Endodermal cell (in vitro differentiated cells): ENCODE data around the gene CHST11. TPM values are rescaled to one million over a fixed set of nuclear protein-coding genes. Genes with fewer than 3 reads are reported as not detected.

Experiments used
- DNase-seq: peaks from one replicate; pipeline ENCODE4 v3.0.0-alpha.2; 2017
- H3K27ac ChIP-seq: 2 replicates; pipeline ENCODE4 v1.5.1; 2013; ENCODE audit warnings: mild to moderate bottlenecking, low read depth, low read length, moderate library complexity
- H3K27me3 ChIP-seq: 2 replicates; pipeline ENCODE4 v1.6.1; 2013; ENCODE audit warnings: mild to moderate bottlenecking, low read length, moderate library complexity; ENCODE audit not compliant: insufficient read depth, control insufficient read depth, poor library complexity, severe bottlenecking
- H3K36me3 ChIP-seq: 2 replicates; pipeline ENCODE4 v1.7.0; 2013; ENCODE audit warnings: mild to moderate bottlenecking, low read length, moderate library complexity; ENCODE audit not compliant: control insufficient read depth, insufficient read depth
- H3K4me1 ChIP-seq: one replicate; pipeline ENCODE4 v1.7.0; 2013; ENCODE audit warnings: low read length; ENCODE audit not compliant: control insufficient read depth, insufficient read depth
- H3K4me3 ChIP-seq: 2 replicates; pipeline ENCODE4 v1.5.1; 2013; ENCODE audit warnings: mild to moderate bottlenecking, low read length, moderate library complexity
- H3K9ac ChIP-seq: 2 replicates; pipeline ENCODE4 v1.6.1; 2013; ENCODE audit warnings: mild to moderate bottlenecking, low read length, moderate library complexity; ENCODE audit not compliant: poor library complexity, severe bottlenecking; ENCODE audit errors: extremely low read depth
- H3K9me3 ChIP-seq: 2 replicates; pipeline ENCODE4 v1.6.1; 2013; ENCODE audit warnings: mild to moderate bottlenecking, low read length, moderate library complexity; ENCODE audit not compliant: control insufficient read depth
- H3K27ac Mint-ChIP-seq: 2 replicates; pipeline ENCODE4 v1.8.0; 2020; ENCODE audit warnings: mixed read lengths
- H3K27me3 Mint-ChIP-seq: 2 replicates; pipeline ENCODE4 v1.8.0; 2021; ENCODE audit warnings: mild to moderate bottlenecking, mixed read lengths; ENCODE audit not compliant: insufficient read depth
- H3K36me3 Mint-ChIP-seq: 2 replicates; pipeline ENCODE4 v1.8.0; 2020; ENCODE audit warnings: low read depth, mixed read lengths
- H3K4me1 Mint-ChIP-seq: 2 replicates; pipeline ENCODE4 v1.8.0; 2020; ENCODE audit warnings: mixed read lengths
- H3K4me3 Mint-ChIP-seq: 2 replicates; pipeline ENCODE4 v1.8.0; 2020; ENCODE audit warnings: mild to moderate bottlenecking, moderate library complexity, mixed read lengths
- H3K9me3 Mint-ChIP-seq: 2 replicates; pipeline ENCODE4 v1.8.0; 2020; ENCODE audit warnings: mild to moderate bottlenecking, mixed read lengths
- WGBS, 2 experiments: methylation state at CpG; one replicate each; pipeline versions ENCODE4 v1.1.5 to v1.1.7; 2013; ENCODE audit warnings: missing lambda C conversion rate in 2 of 2, mixed read lengths in 1 of 2; ENCODE audit not compliant: insufficient coverage in 1 of 2, insufficient read length in 1 of 2; 5-methylcytosine and 5-hydroxymethylcytosine counted together
- total RNA-seq, 2 donors: library from RNA; stranded (reverse); fragmentation: NEBNext Ultra II Directional in 1 of 2; extraction: Animal tissue kit (Norgen Biotek cat#: 25700) in 1 of 2; gene quantifications; 2 replicates in 1 of 2; 3 replicates in 1 of 2; pipeline ENCODE4 v1.2.1, GENCODE V29; 2021
- TF ChIP-seq, protein P1 (sequence below): fragments of 200-600 bp; sonication (generic); conservative IDR thresholded peaks from 2 replicates; pipeline ENCODE4 v1.5.0; 2021; ENCODE audit warnings: antibody characterized with exemption, mild to moderate bottlenecking

Gene CHST11
- total RNA-seq, 2 donors from 2014 or later, result 30.7 to 36.2 TPM

DNA sequence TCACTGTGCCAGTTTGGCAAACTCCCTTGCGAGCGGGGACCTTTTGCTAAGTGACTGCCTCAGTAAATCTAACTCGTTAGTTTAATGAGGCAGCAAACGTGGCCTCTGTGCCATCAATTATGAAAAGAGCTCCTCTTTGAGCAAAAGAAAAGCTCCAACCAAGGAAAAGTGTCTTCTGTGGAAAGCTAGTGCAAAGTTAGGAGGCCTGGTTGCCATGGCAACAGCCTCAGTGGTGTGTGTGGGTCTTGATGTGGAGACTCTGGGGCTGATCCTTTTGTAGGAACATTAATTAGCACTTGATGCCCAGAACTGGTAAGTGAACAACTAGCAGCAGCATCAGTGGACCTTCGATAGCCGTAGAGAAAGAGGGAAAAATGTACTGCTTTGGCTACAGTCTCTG, 145.7 kb downstream of the CHST11 start:
- Mint-ChIP-seq H3K4me3 (no peak overlapping the region), H3K27ac (no peak overlapping the region), H3K9me3 (peaks cover 2% of the 10 kb centered on the region), H3K27me3 (no peaks in the 10 kb centered on the region), H3K36me3 (peaks cover 7% of the 10 kb centered on the region), H3K4me1 (peaks cover 25% of the 10 kb centered on the region)
- no peaks in the 10 kb centered on the region for H3K4me1 ChIP-seq
- H3K9me3 ChIP-seq, result no peaks in the 10 kb centered on the region
- no peaks in the 10 kb centered on the region for H3K27me3 ChIP-seq
- no peak overlapping the region for H3K4me3 ChIP-seq
- H3K9ac ChIP-seq, result no peak overlapping the region
- H3K36me3 ChIP-seq, result peaks cover 15% of the 10 kb centered on the region
- H3K27ac ChIP-seq, result no peak overlapping the region
- TF ChIP-seq, protein P1, sequence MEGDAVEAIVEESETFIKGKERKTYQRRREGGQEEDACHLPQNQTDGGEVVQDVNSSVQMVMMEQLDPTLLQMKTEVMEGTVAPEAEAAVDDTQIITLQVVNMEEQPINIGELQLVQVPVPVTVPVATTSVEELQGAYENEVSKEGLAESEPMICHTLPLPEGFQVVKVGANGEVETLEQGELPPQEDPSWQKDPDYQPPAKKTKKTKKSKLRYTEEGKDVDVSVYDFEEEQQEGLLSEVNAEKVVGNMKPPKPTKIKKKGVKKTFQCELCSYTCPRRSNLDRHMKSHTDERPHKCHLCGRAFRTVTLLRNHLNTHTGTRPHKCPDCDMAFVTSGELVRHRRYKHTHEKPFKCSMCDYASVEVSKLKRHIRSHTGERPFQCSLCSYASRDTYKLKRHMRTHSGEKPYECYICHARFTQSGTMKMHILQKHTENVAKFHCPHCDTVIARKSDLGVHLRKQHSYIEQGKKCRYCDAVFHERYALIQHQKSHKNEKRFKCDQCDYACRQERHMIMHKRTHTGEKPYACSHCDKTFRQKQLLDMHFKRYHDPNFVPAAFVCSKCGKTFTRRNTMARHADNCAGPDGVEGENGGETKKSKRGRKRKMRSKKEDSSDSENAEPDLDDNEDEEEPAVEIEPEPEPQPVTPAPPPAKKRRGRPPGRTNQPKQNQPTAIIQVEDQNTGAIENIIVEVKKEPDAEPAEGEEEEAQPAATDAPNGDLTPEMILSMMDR, result no peak
- 91 to 99% methylated on average over 5 to 6 of the region's 6 CpGs for WGBS, 2 experiments
- no peak for DNase-seq

DNA sequence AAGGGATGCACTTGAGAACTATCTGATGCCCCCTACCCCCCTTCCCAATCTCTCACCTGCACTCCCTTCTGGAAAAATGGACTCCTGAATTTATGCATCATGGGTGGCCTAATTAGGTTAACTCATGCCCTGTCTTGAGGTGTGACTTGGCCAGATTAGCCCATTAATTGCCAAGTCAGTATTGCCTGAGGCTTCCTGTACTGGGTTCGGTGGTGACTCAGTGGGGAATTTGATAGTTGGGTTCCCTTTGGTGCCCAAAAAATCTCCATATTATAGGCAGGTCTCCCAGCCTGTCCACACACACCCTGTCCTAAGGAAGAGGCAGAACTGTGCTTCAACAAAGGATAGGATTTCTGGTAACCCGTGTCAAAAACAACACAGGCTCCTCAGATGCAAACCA, 146.1 kb downstream of the CHST11 start:
- 86 to 98% methylated on average over 1 to 2 of the region's 2 CpGs for WGBS, 2 experiments
- TF ChIP-seq, protein P1, result no peak
- DNase-seq, result no peak
- Mint-ChIP-seq H3K9me3 (peaks cover 2% of the 10 kb centered on the region), H3K27ac (no peak overlapping the region), H3K36me3 (peaks cover 7% of the 10 kb centered on the region), H3K27me3 (no peaks in the 10 kb centered on the region), H3K4me1 (peaks cover 21% of the 10 kb centered on the region), H3K4me3 (no peak overlapping the region)
- Histone ChIP-seq H3K9ac (no peak overlapping the region), H3K4me3 (no peak overlapping the region), H3K9me3 (peaks cover 2% of the 10 kb centered on the region), H3K27me3 (no peaks in the 10 kb centered on the region), H3K4me1 (no peaks in the 10 kb centered on the region), H3K36me3 (peaks cover 20% of the 10 kb centered on the region), H3K27ac (no peak overlapping the region)

DNA sequence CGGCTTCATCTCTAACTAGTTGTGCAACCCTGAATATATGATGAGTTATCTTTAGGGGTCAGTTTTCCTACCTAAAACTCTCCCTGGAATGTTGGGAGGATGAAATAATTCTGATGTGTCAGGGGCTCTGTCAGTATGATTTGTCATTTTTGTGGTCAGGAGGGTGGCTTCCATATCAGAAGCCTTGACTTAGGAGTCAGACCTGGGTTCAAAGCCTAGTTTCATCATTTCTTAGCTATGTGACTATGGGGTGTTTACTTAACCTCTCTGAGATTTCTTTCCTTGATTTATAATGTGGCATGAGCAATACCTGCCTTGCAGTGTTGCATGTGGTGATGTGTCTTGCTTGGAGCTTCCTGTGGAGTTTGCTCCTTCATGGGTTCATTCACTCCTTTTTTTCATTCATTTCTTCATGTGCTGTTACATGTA, 146.8 kb downstream of the CHST11 start:
- 94% methylated on average over 1 of the region's 1 CpG; no CpG with 5 or more reads in 1 of the 2 experiments for WGBS, 2 experiments
- peaks cover 27% of the 10 kb centered on the region for H3K36me3 ChIP-seq
- peak overlapping the region; percentile 61 for H3K27ac ChIP-seq
- no peak overlapping the region for H3K9ac ChIP-seq
- peaks cover 11% of the 10 kb centered on the region for H3K36me3 Mint-ChIP-seq
- H3K27me3 Mint-ChIP-seq, result no peaks in the 10 kb centered on the region
- H3K27ac Mint-ChIP-seq, result no peak overlapping the region
- no peak for DNase-seq
- peaks cover 7% of the 10 kb centered on the region for H3K4me1 ChIP-seq
- no peaks in the 10 kb centered on the region for H3K27me3 ChIP-seq
- peaks cover 7% of the 10 kb centered on the region for H3K9me3 ChIP-seq
- no peak overlapping the region for H3K4me3 Mint-ChIP-seq
- H3K4me3 ChIP-seq, result no peak overlapping the region
- TF ChIP-seq, protein P1, result no peak
- peaks cover 2% of the 10 kb centered on the region for H3K9me3 Mint-ChIP-seq
- H3K4me1 Mint-ChIP-seq, result peaks cover 18% of the 10 kb centered on the region
